Measurements from ENCODE around the gene TEX26.

Gene TEX26

GRCh38 chr13:30898070-30898469, 34.4 kb upstream of the TEX26 start:
- H3K36me3 ChIP-seq (ENCODE audit: insufficient read depth, insufficient read length, low read length): no peaks in the 10 kb centered on the region
- no peaks in the 10 kb centered on the region for H3K4me1 ChIP-seq (ENCODE audit: insufficient read depth, insufficient read length)
- no peak for DNase-seq (ENCODE audit: low read depth, low spot score)
- H3K9me3 ChIP-seq (ENCODE audit: insufficient read depth, low read length): no peaks in the 10 kb centered on the region
- H3K27me3 ChIP-seq (ENCODE audit: insufficient read depth, insufficient read length): no peaks in the 10 kb centered on the region
- TF ChIP-seq SUZ12 (IDR thresholded peaks at IDR 0.05; ENCODE audit: extremely low read depth, insufficient read depth, insufficient read length) (no peak), ZNF274 (IDR thresholded peaks at IDR 0.05; ENCODE audit: low read depth, low read length) (no peak), YY1 (IDR thresholded peaks at IDR 0.05; ENCODE audit: insufficient read depth, insufficient read length) (no peak)
- H3K9ac ChIP-seq (ENCODE audit: insufficient read length, low read depth): no peak overlapping the region
- H3K4me3 ChIP-seq (ENCODE audit: insufficient read length, low read depth): no peak overlapping the region

DNA sequence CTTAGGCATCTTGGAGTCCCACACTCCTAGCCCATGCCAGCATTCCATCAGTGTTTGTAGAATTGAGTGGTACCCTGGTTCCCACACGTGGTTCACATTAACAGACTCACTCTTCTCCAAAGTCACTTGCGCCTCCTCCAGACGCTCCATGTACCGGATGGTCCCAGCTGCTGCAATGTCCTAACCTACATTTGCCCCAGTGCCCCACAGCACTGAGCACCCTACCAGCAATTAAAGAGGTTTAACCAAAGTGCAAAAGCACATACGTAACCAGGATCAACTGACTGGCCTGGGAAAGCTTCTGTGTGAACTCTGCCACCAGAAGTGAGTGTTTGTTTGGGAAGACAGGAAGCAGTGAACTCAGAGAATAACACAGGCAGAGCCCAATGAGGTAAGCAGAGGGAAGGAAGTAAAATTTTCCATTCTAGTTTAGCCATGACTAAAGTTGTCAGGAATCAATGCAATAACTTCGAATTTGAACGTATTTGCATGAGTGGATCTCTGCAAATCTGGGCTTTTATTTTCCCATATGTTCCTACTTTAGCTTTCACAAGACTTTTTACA, 33.7 kb upstream of the TEX26 start:
- no peaks in the 10 kb centered on the region for H3K4me1 ChIP-seq (ENCODE audit: insufficient read depth, insufficient read length)

GRCh38 chr13:30900436-30900835, 32.0 kb upstream of the TEX26 start:
- no peak overlapping the region for H3K4me3 ChIP-seq (ENCODE audit: insufficient read length, low read depth)
- peaks cover 9% of the 10 kb centered on the region for H3K27me3 ChIP-seq (ENCODE audit: insufficient read depth, insufficient read length)
- no peaks in the 10 kb centered on the region for H3K4me1 ChIP-seq (ENCODE audit: insufficient read depth, insufficient read length)
- no peak for DNase-seq (ENCODE audit: low read depth, low spot score)
- no peak overlapping the region for H3K9ac ChIP-seq (ENCODE audit: insufficient read length, low read depth)
- TF ChIP-seq YY1 (IDR thresholded peaks at IDR 0.05; ENCODE audit: insufficient read depth, insufficient read length) (no peak), SUZ12 (IDR thresholded peaks at IDR 0.05; ENCODE audit: extremely low read depth, insufficient read depth, insufficient read length) (no peak), ZNF274 (IDR thresholded peaks at IDR 0.05; ENCODE audit: low read depth, low read length) (no peak)
- H3K36me3 ChIP-seq (ENCODE audit: insufficient read depth, insufficient read length, low read length): no peaks in the 10 kb centered on the region
- no peaks in the 10 kb centered on the region for H3K9me3 ChIP-seq (ENCODE audit: insufficient read depth, low read length)

More for the DNA sequence above, 33.7 kb upstream of the TEX26 start:
- Histone ChIP-seq H3K4me3 (ENCODE audit: insufficient read length, low read depth) (no peak overlapping the region), H3K9ac (ENCODE audit: insufficient read length, low read depth) (no peak overlapping the region), H3K9me3 (ENCODE audit: insufficient read depth, low read length) (no peaks in the 10 kb centered on the region), H3K36me3 (ENCODE audit: insufficient read depth, insufficient read length, low read length) (no peaks in the 10 kb centered on the region), H3K27me3 (ENCODE audit: insufficient read depth, insufficient read length) (no peaks in the 10 kb centered on the region)
- no peak for DNase-seq (ENCODE audit: low read depth, low spot score)
- no peak for TF ChIP-seq SUZ12 (IDR thresholded peaks at IDR 0.05; ENCODE audit: extremely low read depth, insufficient read depth, insufficient read length)
- TF ChIP-seq ZNF274 (IDR thresholded peaks at IDR 0.05; ENCODE audit: low read depth, low read length): no peak
- no peak for TF ChIP-seq YY1 (IDR thresholded peaks at IDR 0.05; ENCODE audit: insufficient read depth, insufficient read length)

DNA sequence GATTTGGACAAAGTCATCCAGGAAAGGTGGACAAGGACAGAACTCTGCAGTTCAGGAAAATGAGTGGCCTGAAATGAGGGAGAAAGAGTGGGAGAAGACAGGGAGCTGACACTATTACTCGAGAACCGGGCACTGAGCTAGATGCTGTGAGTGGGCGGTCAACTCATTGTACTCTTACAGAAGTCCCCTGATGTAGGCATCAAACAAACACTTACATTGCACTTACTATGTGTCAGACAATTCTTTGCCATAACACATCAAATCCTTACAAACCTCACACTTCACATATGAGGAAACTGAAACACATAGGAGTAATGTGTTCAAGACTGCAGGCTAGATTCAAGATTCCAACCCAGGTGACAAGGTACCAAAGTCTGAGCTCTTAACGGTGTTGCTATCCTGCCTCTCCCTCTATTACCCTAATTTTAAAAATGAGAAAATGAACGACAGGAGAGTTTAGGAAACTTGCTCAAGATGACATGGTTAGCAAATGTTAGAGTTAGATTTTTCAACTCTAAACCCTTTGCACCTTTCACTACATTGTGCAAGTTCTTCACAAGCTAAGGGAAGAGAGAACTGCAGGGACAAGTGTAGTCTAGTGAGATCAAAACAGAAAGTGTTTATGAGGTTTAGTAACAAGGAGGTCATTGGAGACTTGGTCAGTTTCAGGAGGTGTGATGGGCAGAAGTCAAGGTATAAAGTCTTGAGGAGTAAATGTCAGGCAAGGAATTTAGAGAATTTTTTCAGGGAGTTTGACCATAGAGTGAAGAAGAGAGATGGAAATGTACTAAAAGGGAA, 31.3 kb upstream of the TEX26 start:
- TF ChIP-seq SUZ12 (IDR thresholded peaks at IDR 0.05; ENCODE audit: extremely low read depth, insufficient read depth, insufficient read length) (no peak), YY1 (IDR thresholded peaks at IDR 0.05; ENCODE audit: insufficient read depth, insufficient read length) (no peak), ZNF274 (IDR thresholded peaks at IDR 0.05; ENCODE audit: low read depth, low read length) (no peak)
- H3K27me3 ChIP-seq (ENCODE audit: insufficient read depth, insufficient read length): peaks cover 17% of the 10 kb centered on the region
- no peak for DNase-seq (ENCODE audit: low read depth, low spot score)

DNA sequence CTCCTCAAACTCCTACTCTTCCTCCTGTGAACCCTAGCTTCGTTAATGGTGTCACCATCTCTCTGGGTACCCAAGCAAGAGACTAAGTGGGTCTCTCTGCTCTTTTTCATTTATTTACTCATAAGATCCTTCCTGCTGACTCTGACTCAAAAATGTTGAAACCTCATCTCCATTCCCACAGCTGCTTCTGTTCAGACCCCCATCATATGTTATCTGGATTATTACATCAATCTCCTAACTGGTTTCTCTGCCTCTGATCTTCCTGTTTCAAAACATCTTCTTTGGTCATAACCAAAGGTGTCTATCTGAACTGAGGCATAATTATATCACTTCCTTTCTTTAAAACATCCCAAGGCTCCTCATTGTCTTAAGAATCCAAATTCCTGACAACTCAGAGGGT, 28.4 kb upstream of the TEX26 start:
- H3K9ac ChIP-seq (ENCODE audit: insufficient read length, low read depth): no peak overlapping the region
- no peaks in the 10 kb centered on the region for H3K4me1 ChIP-seq (ENCODE audit: insufficient read depth, insufficient read length)
- no peaks in the 10 kb centered on the region for H3K36me3 ChIP-seq (ENCODE audit: insufficient read depth, insufficient read length, low read length)
- TF ChIP-seq SUZ12 (IDR thresholded peaks at IDR 0.05; ENCODE audit: extremely low read depth, insufficient read depth, insufficient read length) (no peak), YY1 (IDR thresholded peaks at IDR 0.05; ENCODE audit: insufficient read depth, insufficient read length) (no peak), ZNF274 (IDR thresholded peaks at IDR 0.05; ENCODE audit: low read depth, low read length) (no peak)
- no peak for DNase-seq (ENCODE audit: low read depth, low spot score)
- H3K9me3 ChIP-seq (ENCODE audit: insufficient read depth, low read length): no peaks in the 10 kb centered on the region
- H3K27me3 ChIP-seq (ENCODE audit: insufficient read depth, insufficient read length): peaks cover 24% of the 10 kb centered on the region
- no peak overlapping the region for H3K4me3 ChIP-seq (ENCODE audit: insufficient read length, low read depth)

More for the DNA sequence above, 31.3 kb upstream of the TEX26 start:
- H3K36me3 ChIP-seq (ENCODE audit: insufficient read depth, insufficient read length, low read length): no peaks in the 10 kb centered on the region
- H3K9me3 ChIP-seq (ENCODE audit: insufficient read depth, low read length): no peaks in the 10 kb centered on the region
- no peak overlapping the region for H3K9ac ChIP-seq (ENCODE audit: insufficient read length, low read depth)
- H3K4me1 ChIP-seq (ENCODE audit: insufficient read depth, insufficient read length): no peaks in the 10 kb centered on the region
- H3K4me3 ChIP-seq (ENCODE audit: insufficient read length, low read depth): no peak overlapping the region

DNA sequence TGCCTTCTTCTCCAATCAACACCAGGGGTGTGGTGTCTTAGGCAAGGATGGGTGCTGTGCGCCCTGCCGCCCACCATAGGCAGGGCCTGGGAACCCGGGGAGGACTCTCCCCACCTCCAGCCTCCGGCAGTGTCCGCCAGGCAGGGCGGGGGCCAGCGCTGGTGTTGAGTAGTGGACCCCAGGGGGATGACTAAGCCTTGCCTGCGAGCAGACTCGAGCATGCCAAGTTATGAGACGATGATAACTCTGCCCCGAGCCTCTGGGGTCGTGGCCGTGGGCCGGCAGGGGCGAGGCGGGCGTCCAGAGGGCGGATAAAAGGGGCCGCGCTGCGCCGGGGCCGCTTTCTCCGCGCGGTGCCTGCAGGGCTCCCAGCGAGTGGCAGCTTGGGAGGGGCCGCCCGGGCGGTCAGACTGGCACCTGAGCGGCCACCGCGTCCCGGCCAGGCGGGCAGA, 26.5 kb upstream of the TEX26 start, which contains the start of gene MEDAG:
MEDAG (plus strand) TSS at position 340 of the 452 bp plus-strand sequence. CDS start 245 bp downstream, outside the sequence.
- Histone ChIP-seq H3K4me1 (ENCODE audit: insufficient read depth, insufficient read length) (no peaks in the 10 kb centered on the region), H3K36me3 (ENCODE audit: insufficient read depth, insufficient read length, low read length) (no peaks in the 10 kb centered on the region), H3K9ac (ENCODE audit: insufficient read length, low read depth) (peak within 1 kb of the TSS; percentile 32), H3K4me3 (ENCODE audit: insufficient read length, low read depth) (peak within 1 kb of the TSS; percentile 30), H3K9me3 (ENCODE audit: insufficient read depth, low read length) (no peaks in the 10 kb centered on the region), H3K27me3 (ENCODE audit: insufficient read depth, insufficient read length) (peaks cover 24% of the 10 kb centered on the region)
- TF ChIP-seq ZNF274 (IDR thresholded peaks at IDR 0.05; ENCODE audit: low read depth, low read length) (no peak), SUZ12 (IDR thresholded peaks at IDR 0.05; ENCODE audit: extremely low read depth, insufficient read depth, insufficient read length) (no peak), YY1 (IDR thresholded peaks at IDR 0.05; ENCODE audit: insufficient read depth, insufficient read length) (no peak)
- no peak for DNase-seq (ENCODE audit: low read depth, low spot score)

DNA sequence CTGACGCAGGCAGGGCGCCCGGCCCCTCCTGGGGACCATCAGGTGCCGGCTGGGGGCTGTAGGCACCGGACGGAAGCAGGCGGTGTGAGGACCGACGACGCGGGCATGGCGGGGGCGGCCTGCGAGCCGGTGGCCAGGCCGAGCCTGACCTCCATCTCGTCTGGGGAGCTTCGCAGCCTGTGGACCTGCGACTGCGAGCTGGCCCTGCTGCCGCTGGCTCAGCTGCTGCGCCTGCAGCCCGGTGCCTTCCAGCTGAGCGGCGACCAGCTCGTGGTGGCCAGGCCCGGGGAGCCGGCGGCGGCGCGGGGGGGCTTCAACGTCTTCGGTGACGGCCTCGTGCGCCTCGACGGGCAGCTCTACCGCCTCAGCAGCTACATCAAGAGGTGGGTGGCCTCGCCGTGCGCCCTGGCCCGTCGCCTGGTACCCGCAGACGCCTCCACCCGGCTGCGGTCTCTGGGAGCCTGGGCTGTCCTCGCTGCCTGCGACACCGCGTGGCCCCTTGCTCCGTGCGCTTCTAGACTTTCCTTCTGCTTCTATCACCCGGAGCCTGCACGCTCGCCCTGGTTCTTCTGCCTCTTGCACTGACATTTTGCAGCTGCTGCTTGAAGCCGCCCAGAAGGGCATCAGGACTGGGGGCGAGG, 25.9 kb upstream of the TEX26 start:
- H3K9ac ChIP-seq (ENCODE audit: insufficient read length, low read depth): peak overlapping the region; percentile 32
- no peaks in the 10 kb centered on the region for H3K36me3 ChIP-seq (ENCODE audit: insufficient read depth, insufficient read length, low read length)
- TF ChIP-seq YY1 (IDR thresholded peaks at IDR 0.05; ENCODE audit: insufficient read depth, insufficient read length) (no peak), SUZ12 (IDR thresholded peaks at IDR 0.05; ENCODE audit: extremely low read depth, insufficient read depth, insufficient read length) (no peak), ZNF274 (IDR thresholded peaks at IDR 0.05; ENCODE audit: low read depth, low read length) (no peak)
- H3K27me3 ChIP-seq (ENCODE audit: insufficient read depth, insufficient read length): peaks cover 24% of the 10 kb centered on the region
- H3K4me1 ChIP-seq (ENCODE audit: insufficient read depth, insufficient read length): no peaks in the 10 kb centered on the region
- DNase-seq (ENCODE audit: low read depth, low spot score): no peak
- H3K4me3 ChIP-seq (ENCODE audit: insufficient read length, low read depth): peak overlapping the region; percentile 30
- no peaks in the 10 kb centered on the region for H3K9me3 ChIP-seq (ENCODE audit: insufficient read depth, low read length)

Measured in NT2/D1 (cell line).